ENCODE measurements around the gene IL22RA1.

DNA sequence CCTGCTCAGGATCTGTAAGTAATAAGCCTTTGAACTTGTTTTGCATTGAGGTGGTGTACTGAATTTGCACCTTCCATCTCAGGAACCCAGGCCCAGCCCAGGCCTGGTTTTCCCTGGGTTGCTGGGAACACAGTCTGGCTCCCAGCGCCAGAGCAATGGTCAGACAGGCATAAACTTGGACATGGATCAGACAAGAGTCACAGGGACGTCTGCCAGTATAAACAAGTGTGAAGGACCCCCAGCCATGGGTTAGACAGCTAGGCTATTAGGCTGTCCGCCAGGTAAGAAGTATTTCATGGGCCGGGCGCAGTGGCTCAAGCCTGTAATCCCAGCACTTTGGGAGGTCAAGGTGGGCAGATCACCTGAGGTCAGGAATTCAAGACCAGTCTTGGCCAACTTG, 38.7 kb upstream of the IL22RA1 start:
- TF ChIP-seq, protein P1, sequence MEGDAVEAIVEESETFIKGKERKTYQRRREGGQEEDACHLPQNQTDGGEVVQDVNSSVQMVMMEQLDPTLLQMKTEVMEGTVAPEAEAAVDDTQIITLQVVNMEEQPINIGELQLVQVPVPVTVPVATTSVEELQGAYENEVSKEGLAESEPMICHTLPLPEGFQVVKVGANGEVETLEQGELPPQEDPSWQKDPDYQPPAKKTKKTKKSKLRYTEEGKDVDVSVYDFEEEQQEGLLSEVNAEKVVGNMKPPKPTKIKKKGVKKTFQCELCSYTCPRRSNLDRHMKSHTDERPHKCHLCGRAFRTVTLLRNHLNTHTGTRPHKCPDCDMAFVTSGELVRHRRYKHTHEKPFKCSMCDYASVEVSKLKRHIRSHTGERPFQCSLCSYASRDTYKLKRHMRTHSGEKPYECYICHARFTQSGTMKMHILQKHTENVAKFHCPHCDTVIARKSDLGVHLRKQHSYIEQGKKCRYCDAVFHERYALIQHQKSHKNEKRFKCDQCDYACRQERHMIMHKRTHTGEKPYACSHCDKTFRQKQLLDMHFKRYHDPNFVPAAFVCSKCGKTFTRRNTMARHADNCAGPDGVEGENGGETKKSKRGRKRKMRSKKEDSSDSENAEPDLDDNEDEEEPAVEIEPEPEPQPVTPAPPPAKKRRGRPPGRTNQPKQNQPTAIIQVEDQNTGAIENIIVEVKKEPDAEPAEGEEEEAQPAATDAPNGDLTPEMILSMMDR (conservative IDR thresholded peaks at IDR 0.05; ENCODE audit: low read depth, low read length), result no peak
- TF ChIP-seq EZH2 (IDR thresholded peaks at IDR 0.05; ENCODE audit: low read length, unreplicated experiment), result no peak

All from PC-3 (cell line).